ENCODE results near the gene CTDP1.
"Not testable (repeated sequence)": the region's sequence is repeated elsewhere in the genome, so short reads cannot be mapped to it uniquely, and the experiment has no call there.

CTDP1 gene

GRCh38 chr18:79717555-79718074 lies 38.0 kb downstream of the CTDP1 start:
- H3K27ac Mint-ChIP-seq = no peak overlapping the region
- H3K9me3 Mint-ChIP-seq = no peaks in the 10 kb centered on the region
- no peaks in the 10 kb centered on the region for H3K4me1 Mint-ChIP-seq
- no peak for TF ChIP-seq CTCF (IDR thresholded peaks at IDR 0.05; ENCODE audit: unreplicated experiment in 3 of 3)
- H3K4me3 Mint-ChIP-seq = no peak overlapping the region
- no peaks in the 10 kb centered on the region for H3K27me3 Mint-ChIP-seq (ENCODE audit: low read depth)
- peaks cover 39% of the 10 kb centered on the region for H3K36me3 Mint-ChIP-seq (ENCODE audit: low read depth)

- no peak overlapping the region for H3K27ac Mint-ChIP-seq
- no peaks in the 10 kb centered on the region for H3K9me3 Mint-ChIP-seq
- no peaks in the 10 kb centered on the region for H3K27me3 Mint-ChIP-seq (ENCODE audit: low read depth)
- H3K36me3 Mint-ChIP-seq (ENCODE audit: low read depth) = peaks cover 40% of the 10 kb centered on the region
- no peak overlapping the region for H3K4me3 Mint-ChIP-seq
- TF ChIP-seq CTCF (IDR thresholded peaks at IDR 0.05; ENCODE audit: unreplicated experiment in 3 of 3) = no peak
- no peaks in the 10 kb centered on the region for H3K4me1 Mint-ChIP-seq
Measured at GRCh38 chr18:79718126-79718525, 38.5 kb downstream of the CTDP1 start.

GRCh38 chr18:79718878-79719477 lies 39.4 kb downstream of the CTDP1 start:
- Mint-ChIP-seq H3K4me3 (no peak overlapping the region), H3K4me1 (no peaks in the 10 kb centered on the region), H3K27ac (no peak overlapping the region), H3K27me3 (ENCODE audit: low read depth) (no peaks in the 10 kb centered on the region), H3K36me3 (ENCODE audit: low read depth) (peaks cover 43% of the 10 kb centered on the region), H3K9me3 (no peaks in the 10 kb centered on the region)
- TF ChIP-seq CTCF (IDR thresholded peaks at IDR 0.05; ENCODE audit: unreplicated experiment in 3 of 3) = no peak

GRCh38 chr18:79719478-79720358 lies 40.1 kb downstream of the CTDP1 start:
- H3K4me3 Mint-ChIP-seq; H3K27ac Mint-ChIP-seq; H3K27me3 Mint-ChIP-seq (ENCODE audit: low read depth); H3K9me3 Mint-ChIP-seq; H3K4me1 Mint-ChIP-seq: not testable (repeated sequence)
- peaks cover 51% of the 10 kb centered on the region for H3K36me3 Mint-ChIP-seq (ENCODE audit: low read depth)

GRCh38 chr18:79720359-79720733 lies 40.7 kb downstream of the CTDP1 start:
- no peak overlapping the region for H3K4me3 Mint-ChIP-seq
- no peak for TF ChIP-seq CTCF (IDR thresholded peaks at IDR 0.05; ENCODE audit: unreplicated experiment in 3 of 3)
- H3K27ac Mint-ChIP-seq = no peak overlapping the region
- no peaks in the 10 kb centered on the region for H3K27me3 Mint-ChIP-seq (ENCODE audit: low read depth)
- no peaks in the 10 kb centered on the region for H3K9me3 Mint-ChIP-seq
- H3K4me1 Mint-ChIP-seq = no peaks in the 10 kb centered on the region
- peaks cover 57% of the 10 kb centered on the region for H3K36me3 Mint-ChIP-seq (ENCODE audit: low read depth)

- Mint-ChIP-seq H3K27me3 (ENCODE audit: low read depth) (no peaks in the 10 kb centered on the region), H3K9me3 (no peaks in the 10 kb centered on the region), H3K27ac (no peak overlapping the region), H3K4me3 (no peak overlapping the region), H3K36me3 (ENCODE audit: low read depth) (peaks cover 78% of the 10 kb centered on the region), H3K4me1 (no peaks in the 10 kb centered on the region)
- no peak for TF ChIP-seq CTCF (IDR thresholded peaks at IDR 0.05; ENCODE audit: unreplicated experiment in 3 of 3)
Measured at GRCh38 chr18:79723036-79723435, 43.4 kb downstream of the CTDP1 start.

Data from nephron (organoid).